GM19438 (cell line): ENCODE data around the gene COL3A1.

Experiments used
- ATAC-seq: cut with Tn5 transposase; IDR thresholded peaks from one replicate; pipeline ENCODE4 v1.9.1; 2021; ENCODE audit warnings: low read depth; ENCODE audit not compliant: unreplicated experiment

The COL3A1 gene

GRCh38 chr2:189014449-189015138, 40.4 kb downstream of the COL3A1 start:
- ATAC-seq: no peak

- ATAC-seq: no peak
Observed at GRCh38 chr2:189015359-189015758, 41.2 kb downstream of the COL3A1 start.

GRCh38 chr2:189016311-189016861, 42.2 kb downstream of the COL3A1 start:
- no peak for ATAC-seq

- no peak for ATAC-seq
Observed at GRCh38 chr2:189018631-189019030, 44.5 kb downstream of the COL3A1 start.

- no peak for ATAC-seq
Observed at GRCh38 chr2:189020179-189020578, 46.0 kb downstream of the COL3A1 start.

GRCh38 chr2:189022053-189022481, 47.9 kb downstream of the COL3A1 start:
- ATAC-seq: no peak

GRCh38 chr2:189022492-189022891, 48.3 kb downstream of the COL3A1 start:
- no peak for ATAC-seq

- no peak for ATAC-seq
Observed at GRCh38 chr2:189024901-189025618, 50.9 kb downstream of the COL3A1 start.

- ATAC-seq: no peak
Observed at GRCh38 chr2:189037518-189037917, 63.3 kb downstream of the COL3A1 start.

GRCh38 chr2:189045836-189046235, 71.7 kb downstream of the COL3A1 start:
- no peak for ATAC-seq

- no peak for ATAC-seq
Observed at GRCh38 chr2:189046320-189046719, 72.1 kb downstream of the COL3A1 start.

GRCh38 chr2:189047171-189047888, 73.2 kb downstream of the COL3A1 start:
- no peak for ATAC-seq

GRCh38 chr2:189048189-189048588, 74.0 kb downstream of the COL3A1 start:
- ATAC-seq: no peak

GRCh38 chr2:189049709-189050164, 75.6 kb downstream of the COL3A1 start:
- no peak for ATAC-seq

GRCh38 chr2:189050165-189050712, 76.1 kb downstream of the COL3A1 start:
- ATAC-seq: no peak

GRCh38 chr2:189056200-189057106, 82.3 kb downstream of the COL3A1 start:
- no peak for ATAC-seq

- ATAC-seq: no peak
Observed at GRCh38 chr2:189057316-189057715, 83.1 kb downstream of the COL3A1 start.

GRCh38 chr2:189060096-189060642, 86.0 kb downstream of the COL3A1 start:
- ATAC-seq: no peak
